ENCODE results near the gene LRFN4.

DNA sequence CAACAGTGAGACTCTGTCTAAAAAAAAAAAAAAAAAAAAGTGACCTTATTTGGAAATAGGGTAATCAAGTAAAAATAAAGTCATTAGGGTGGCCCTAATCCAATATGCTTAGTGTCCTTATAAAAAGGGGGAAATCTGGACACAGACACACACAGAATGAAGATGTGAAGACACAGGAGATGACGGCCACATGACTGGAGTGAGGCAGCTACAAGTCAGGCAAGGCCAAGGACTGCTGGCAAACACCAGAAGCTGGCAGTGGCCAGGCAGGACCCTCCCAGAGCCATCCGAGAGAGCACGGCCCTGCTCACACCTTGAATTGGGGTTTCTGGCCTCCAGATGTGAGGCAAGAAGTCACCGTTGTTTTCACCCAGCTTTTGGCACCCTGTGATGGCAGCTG lies 28.6 kb downstream of the LRFN4 start:
- TF ChIP-seq, protein P1, sequence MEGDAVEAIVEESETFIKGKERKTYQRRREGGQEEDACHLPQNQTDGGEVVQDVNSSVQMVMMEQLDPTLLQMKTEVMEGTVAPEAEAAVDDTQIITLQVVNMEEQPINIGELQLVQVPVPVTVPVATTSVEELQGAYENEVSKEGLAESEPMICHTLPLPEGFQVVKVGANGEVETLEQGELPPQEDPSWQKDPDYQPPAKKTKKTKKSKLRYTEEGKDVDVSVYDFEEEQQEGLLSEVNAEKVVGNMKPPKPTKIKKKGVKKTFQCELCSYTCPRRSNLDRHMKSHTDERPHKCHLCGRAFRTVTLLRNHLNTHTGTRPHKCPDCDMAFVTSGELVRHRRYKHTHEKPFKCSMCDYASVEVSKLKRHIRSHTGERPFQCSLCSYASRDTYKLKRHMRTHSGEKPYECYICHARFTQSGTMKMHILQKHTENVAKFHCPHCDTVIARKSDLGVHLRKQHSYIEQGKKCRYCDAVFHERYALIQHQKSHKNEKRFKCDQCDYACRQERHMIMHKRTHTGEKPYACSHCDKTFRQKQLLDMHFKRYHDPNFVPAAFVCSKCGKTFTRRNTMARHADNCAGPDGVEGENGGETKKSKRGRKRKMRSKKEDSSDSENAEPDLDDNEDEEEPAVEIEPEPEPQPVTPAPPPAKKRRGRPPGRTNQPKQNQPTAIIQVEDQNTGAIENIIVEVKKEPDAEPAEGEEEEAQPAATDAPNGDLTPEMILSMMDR (IDR thresholded peaks at IDR 0.05), result no peak
- TF ChIP-seq EP300 (IDR thresholded peaks at IDR 0.05) (no peak), POLR2A (IDR thresholded peaks at IDR 0.05; ENCODE audit: low read depth) (no peak)
